ENCODE data around the gene KEAP1.

- no peak for TF ChIP-seq CTCF (IDR thresholded peaks at IDR 0.05)
- no peak for TF ChIP-seq POLR2A (IDR thresholded peaks at IDR 0.05)
Measured at GRCh38 chr19:10473192-10473591, 30.0 kb downstream of the KEAP1 start.
